AG04449 (cell line): Measurements from ENCODE around the gene FBXO46.

Experiments
- CTCF ChIA-PET: fragments of 350-600 bp; formaldehyde crosslinking; extraction: SDS; loops from one replicate; lab custom pipeline; 2021; ENCODE audit warnings: antibody characterized with exemption; lab: Yijun Ruan, JAX
- POLR2A ChIA-PET: fragments of 400-600, 350-600 bp; formaldehyde crosslinking; extraction: SDS; loops from one replicate; lab custom pipeline; 2020; ENCODE audit warnings: antibody characterized with exemption, inconsistent platforms; lab: Yijun Ruan, JAX
- DNase-seq: peaks from one replicate; pipeline ENCODE4 v3.0.0-alpha.2; 2010; ENCODE audit warnings: low read depth, low spot score
- H3K4me3 ChIP-seq: 2 replicates; pipeline ENCODE4 v1.5.1; 2011; ENCODE audit warnings: low read depth, mild to moderate bottlenecking, control low read depth, low read length
- TF ChIP-seq, protein P1 (sequence below): IDR thresholded peaks from one replicate; pipeline ENCODE4 v1.5.1; 2011; ENCODE audit warnings: mild to moderate bottlenecking, moderate library complexity, low read length, control low read depth, inconsistent platforms; ENCODE audit not compliant: insufficient read depth; ENCODE audit errors: missing control alignments

Gene FBXO46

DNA sequence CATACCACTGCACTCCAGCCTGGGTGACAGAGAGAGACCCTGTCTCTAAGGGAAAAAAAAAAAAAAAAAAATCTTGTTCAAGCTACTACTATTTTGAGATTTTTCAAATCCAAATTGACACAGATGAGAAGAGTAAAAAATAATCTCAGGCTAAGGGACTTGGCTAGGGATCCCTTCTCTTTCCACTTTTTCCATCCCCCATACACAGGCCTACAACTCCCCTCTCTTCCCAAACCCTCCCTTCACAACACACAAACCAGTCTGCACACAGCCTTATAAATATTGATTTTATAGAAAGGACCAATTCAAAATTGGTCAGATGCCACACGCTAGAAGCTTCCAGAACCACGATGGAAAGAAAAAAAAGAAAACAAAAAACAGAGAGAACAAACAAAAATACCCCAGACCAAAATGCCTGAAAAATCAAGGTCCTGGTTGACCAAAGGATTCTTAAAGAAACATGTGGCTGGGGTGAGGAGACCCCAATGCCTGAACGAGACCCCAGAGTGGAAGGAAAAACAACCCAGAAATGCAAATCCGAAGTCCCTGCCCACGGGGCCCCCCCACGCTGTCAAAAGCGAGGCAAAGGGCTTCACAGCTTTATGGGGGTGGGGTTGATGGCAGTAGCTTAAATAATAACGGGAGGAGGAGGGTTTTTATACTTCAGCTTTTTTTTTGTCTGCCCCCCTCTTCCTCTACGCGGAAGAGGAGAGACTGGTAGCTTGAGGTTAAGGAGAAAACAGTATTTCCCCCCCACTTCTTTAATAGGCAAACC, 20.2 kb downstream of the FBXO46 start:
- no peak overlapping the region for H3K4me3 ChIP-seq
- DNase-seq: no peak
- POLR2A ChIA-PET: no interaction called here
- CTCF ChIA-PET: interaction anchor here (1.3 to 13.6 kb wide), 2 partner anchors 15 to 26 kb away, joined by 3 to 198 read pairs; partner anchors contain the start of genes QPCTL and SNRPD2
- TF ChIP-seq, protein P1, sequence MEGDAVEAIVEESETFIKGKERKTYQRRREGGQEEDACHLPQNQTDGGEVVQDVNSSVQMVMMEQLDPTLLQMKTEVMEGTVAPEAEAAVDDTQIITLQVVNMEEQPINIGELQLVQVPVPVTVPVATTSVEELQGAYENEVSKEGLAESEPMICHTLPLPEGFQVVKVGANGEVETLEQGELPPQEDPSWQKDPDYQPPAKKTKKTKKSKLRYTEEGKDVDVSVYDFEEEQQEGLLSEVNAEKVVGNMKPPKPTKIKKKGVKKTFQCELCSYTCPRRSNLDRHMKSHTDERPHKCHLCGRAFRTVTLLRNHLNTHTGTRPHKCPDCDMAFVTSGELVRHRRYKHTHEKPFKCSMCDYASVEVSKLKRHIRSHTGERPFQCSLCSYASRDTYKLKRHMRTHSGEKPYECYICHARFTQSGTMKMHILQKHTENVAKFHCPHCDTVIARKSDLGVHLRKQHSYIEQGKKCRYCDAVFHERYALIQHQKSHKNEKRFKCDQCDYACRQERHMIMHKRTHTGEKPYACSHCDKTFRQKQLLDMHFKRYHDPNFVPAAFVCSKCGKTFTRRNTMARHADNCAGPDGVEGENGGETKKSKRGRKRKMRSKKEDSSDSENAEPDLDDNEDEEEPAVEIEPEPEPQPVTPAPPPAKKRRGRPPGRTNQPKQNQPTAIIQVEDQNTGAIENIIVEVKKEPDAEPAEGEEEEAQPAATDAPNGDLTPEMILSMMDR: no peak

DNA sequence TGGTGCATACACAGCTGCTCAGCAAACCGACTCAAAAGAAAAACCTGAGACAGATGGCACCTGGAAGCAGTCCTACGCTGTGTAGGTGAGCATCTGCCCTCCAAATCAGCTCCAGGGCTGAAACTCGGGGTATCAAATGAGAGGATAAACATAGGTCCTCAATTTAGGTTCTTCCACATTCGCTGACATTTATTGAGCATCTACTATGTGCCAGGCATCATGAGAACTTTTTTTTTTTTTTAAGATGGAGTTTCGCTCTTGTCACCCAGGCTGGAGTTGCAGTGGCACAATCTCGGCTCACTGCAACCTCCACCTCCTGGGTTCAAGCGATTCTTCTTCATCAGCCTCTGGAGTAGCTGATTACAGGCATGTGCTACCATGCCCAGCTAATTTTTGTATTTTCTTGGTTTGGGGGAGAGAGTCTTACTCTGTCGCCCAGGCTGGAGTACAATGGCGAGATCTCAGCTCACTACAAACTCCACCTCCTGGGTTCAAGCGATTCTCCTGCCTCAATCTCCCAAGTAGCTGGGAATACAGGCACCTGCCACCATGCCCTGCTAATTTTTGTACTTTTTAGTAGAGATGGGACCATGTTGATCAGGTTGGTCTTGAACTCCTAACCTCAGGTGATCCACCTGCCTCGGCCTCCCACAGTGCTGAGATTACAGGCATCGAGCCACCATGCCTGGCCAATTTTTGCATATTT, 24.8 kb downstream of the FBXO46 start:
- TF ChIP-seq, protein P1: no peak
- no peak overlapping the region for H3K4me3 ChIP-seq
- CTCF ChIA-PET: interaction anchor here (1.1 to 13.6 kb wide), 3 partner anchors 10 to 25 kb away, joined by 3 to 198 read pairs (median 4); partner anchors contain the start of genes QPCTL and SNRPD2
- POLR2A ChIA-PET: interaction anchor here (0.8 kb wide), 1 partner anchor 10 kb away, joined by 3 read pairs; no protein-coding TSS in a partner anchor
- no peak for DNase-seq

DNA sequence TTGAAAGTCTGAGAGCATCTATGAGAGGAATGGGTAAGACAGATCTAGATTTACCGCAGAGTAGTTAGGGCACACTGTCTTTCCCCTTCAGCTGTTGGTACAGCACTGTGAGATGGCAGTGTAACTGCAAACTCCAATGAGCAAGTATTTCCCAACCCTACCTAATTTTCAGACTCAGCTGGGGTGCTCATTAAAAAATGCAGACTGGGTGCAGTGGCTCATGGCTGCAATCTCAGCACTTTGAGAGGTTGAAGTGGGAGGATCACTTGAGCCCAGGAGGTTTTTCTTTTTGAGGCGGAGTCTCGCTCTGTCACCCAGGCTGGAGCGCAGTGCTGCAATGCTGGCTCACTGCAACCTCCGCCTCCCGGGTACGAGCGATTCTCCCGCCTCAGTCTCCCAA, 25.6 kb downstream of the FBXO46 start:
- ChIA-PET CTCF (interaction anchor here (1.4 to 13.6 kb wide), 2 partner anchors 9 to 24 kb away, joined by 3 to 198 read pairs; partner anchors contain the start of genes QPCTL and SNRPD2), POLR2A (interaction anchor here (0.8 kb wide), 1 partner anchor 11 kb away, joined by 3 read pairs; no protein-coding TSS in a partner anchor)
- DNase-seq: no peak
- no peak overlapping the region for H3K4me3 ChIP-seq
- TF ChIP-seq, protein P1: no peak

DNA sequence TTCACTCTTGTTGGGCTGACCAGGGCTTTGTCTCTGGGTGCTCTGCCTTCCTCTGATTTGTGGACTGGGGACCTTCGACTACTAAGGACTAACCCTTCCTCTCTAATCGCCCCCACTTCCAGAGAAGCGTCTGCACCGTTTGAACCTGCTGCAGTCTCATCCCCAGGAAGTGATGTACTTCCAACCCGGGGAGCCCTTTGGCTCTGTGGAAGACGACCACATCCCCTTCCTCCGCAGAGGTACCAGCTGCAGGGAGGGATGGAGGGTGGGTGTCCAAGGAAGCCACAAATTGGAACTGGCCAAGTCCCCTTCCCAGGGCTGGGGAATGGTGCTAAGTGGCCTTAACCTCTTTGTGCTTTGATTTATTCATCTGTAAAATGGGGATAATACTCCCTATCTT, 29.0 kb downstream of the FBXO46 start:
- TF ChIP-seq, protein P1: no peak
- ChIA-PET POLR2A (no interaction called here), CTCF (interaction anchor here (4.3 to 14.1 kb wide), 2 partner anchors 8 to 10 kb away, joined by 55 to 198 read pairs; partner anchors contain the start of genes QPCTL and SNRPD2)

DNA sequence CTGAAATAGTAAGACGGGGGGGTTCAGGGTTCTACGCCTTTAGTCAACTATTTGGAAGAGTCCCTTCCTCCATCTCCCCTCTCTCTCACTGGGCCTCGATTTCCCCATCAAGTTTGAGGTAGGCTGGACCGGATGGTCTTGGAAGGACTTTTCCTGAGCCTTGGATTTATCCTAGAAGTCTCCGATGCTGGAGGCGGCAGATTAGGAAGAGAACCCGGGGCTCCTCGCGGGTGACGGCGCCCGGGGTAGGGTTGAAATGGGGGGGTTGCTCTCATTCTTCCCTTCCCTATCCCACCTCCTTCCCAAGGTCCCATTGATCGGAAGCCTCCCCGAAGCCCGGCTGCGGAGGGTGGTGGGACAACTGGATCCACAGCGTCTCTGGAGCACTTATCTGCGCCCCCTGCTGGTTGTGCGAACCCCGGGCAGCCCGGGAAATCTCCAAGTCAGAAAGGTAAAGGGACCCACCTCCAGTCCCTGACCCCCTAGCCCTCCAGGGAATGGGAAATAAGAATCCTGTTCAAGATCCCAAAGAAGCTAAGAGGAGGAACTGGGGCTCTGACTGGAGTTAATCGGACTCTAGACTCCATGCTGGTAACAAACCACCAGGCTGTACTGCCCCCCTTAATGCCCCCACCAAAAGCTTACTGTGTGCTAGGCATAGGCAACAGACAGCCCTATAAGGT, 37.4 kb downstream of the FBXO46 start:
- no peak for DNase-seq
- ChIA-PET POLR2A (interaction anchor here (1.1 to 2.7 kb wide), 4 partner anchors 11 to 76 kb away, joined by 4 to 15 read pairs (median 6); partner anchors contain the start of gene SIX5), CTCF (interaction anchor here (0.6 to 14.1 kb wide), 44 partner anchors 9 to 291 kb away, joined by 3 to 198 read pairs (median 4); partner anchors contain the start of genes DMPK, FBXO46, GIPR and SIX5)
- TF ChIP-seq, protein P1: peak; percentile 90
- H3K4me3 ChIP-seq: peak overlapping the region; percentile 95

More for the DNA sequence above, 29.0 kb downstream of the FBXO46 start:
- no peak overlapping the region for H3K4me3 ChIP-seq
- DNase-seq: no peak
